Endothelial cell of umbilical vein (primary cell): Measurements from ENCODE around the gene PKMYT1.

Experiments used
- CTCF ChIP-seq, 2 donors: IDR thresholded peaks; 1 replicate in 1 of 2; 2 replicates in 1 of 2; pipeline ENCODE4 v1.5.1; 2011; ENCODE audit warnings: low read length in 2 of 2, mild to moderate bottlenecking in 2 of 2, moderate library complexity in 2 of 2, control low read depth in 1 of 2, inconsistent platforms in 1 of 2, low read depth in 1 of 2; ENCODE audit not compliant: insufficient read depth in 1 of 2; ENCODE audit errors: extremely low read depth in 1 of 2
- MAX ChIP-seq: IDR thresholded peaks from 2 replicates; pipeline ENCODE4 v1.6.1; 2011; ENCODE audit not compliant: insufficient read depth, insufficient read length
- POLR2A ChIP-seq: IDR thresholded peaks from 2 replicates; pipeline ENCODE4 v1.6.1; 2012; ENCODE audit warnings: low read depth, mild to moderate bottlenecking, control low read depth, low read length

- TF ChIP-seq POLR2A, result no peak
- TF ChIP-seq MAX, result no peak
- no peak for TF ChIP-seq CTCF (IDR thresholded peaks at IDR 0.05; ENCODE audit: extremely low read depth in 1 of 2, insufficient read depth in 1 of 2, low read depth in 1 of 2, low read length in 2 of 2)
Observed at GRCh38 chr16:3000540-3000939, 20.3 kb upstream of the PKMYT1 start.
